T follicular helper cell (primary cell): ENCODE data around the gene HTR7.
"Not testable (repeated sequence)": the region's sequence is repeated elsewhere in the genome, so short reads cannot be mapped to it uniquely, and the experiment has no call there.

Experiments used
- DNase-seq: peaks from one replicate; pipeline ENCODE4 v3.0.0-alpha.2; 2020; ENCODE audit warnings: low read depth
- total RNA-seq, 2 experiments: gene quantifications; one replicate each; lab custom pipeline; 2026; lab: John Stamatoyannopoulos, UW

Gene HTR7
- total RNA-seq: 0.26 to 0.48 reads per million in 2 experiments

GRCh38 chr10:90857635-90858460, at the start of gene HTR7:
Gene HTR7, minus strand, starts transcription at chr10:90858039. Its CDS starts 368 bp downstream, at chr10:90857671.
- peak; percentile 41 for DNase-seq

DNA sequence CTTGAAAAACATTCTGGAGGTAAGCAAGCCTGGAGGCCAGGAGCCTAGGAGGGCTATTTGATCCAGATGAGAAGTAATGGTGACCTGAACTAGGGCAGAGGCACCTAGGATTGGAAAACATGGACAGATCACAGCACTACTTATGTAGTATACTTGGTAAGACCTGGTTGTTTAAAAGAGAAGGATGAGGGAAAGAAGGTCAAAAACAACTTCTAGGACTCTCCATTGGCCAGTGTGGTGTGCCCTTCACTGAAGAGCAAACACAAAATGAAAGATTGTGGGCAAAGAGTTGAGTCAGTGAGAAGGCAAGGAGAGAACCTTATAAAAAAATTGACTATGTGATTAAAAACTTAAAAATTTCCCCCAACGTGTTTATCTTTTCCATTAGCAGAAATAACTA, 48.8 kb upstream of the HTR7 start:
- no peak for DNase-seq

GRCh38 chr10:90905925-90906324, 48.1 kb upstream of the HTR7 start:
- no peak for DNase-seq

DNA sequence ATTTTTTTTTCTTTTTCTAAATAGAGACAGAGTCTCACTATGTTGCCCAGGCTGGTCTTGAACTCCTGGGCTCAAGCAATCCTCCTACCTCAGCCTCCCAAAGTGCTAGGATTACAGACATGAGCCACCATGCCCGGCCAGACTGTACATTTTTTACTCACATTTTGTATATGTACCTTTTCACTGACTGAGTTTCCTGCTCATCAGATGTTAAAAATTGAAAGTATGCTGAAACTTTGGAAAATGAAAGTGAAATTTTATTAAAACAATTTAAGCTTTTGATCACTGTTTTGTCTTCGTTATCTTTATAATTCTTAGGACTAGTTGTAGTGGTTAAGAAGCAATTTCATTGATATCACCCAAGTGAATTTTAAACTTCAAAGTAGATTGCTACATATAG, 39.1 kb upstream of the HTR7 start:
- not testable (repeated sequence) for DNase-seq

- DNase-seq: no peak
These were observed 35.4 kb upstream of the HTR7 start for GRCh38 chr10:90893190-90893589.

GRCh38 chr10:90890347-90890746, 32.5 kb upstream of the HTR7 start:
- no peak for DNase-seq

- no peak for DNase-seq
These were observed 31.8 kb upstream of the HTR7 start for GRCh38 chr10:90889636-90890035.

DNA sequence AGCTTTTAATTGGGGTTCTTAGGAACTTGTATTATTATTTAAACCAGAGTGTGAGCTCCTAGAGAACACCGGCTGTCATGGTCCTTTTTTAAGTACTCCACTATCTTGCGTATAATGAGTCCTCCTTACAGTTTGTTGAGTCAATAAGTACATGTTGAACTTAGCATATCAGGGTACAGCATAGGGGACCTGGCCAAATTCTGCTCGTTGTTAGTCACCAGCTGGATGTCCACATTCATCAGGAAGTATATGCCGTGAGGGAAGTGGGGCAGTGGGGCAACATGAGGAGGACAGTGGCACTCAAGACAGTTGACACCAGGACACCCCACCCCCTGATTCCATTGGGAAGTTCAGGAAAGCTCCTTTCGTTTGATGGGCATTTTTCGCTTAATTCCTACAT, 30.5 kb upstream of the HTR7 start:
- DNase-seq: no peak

DNA sequence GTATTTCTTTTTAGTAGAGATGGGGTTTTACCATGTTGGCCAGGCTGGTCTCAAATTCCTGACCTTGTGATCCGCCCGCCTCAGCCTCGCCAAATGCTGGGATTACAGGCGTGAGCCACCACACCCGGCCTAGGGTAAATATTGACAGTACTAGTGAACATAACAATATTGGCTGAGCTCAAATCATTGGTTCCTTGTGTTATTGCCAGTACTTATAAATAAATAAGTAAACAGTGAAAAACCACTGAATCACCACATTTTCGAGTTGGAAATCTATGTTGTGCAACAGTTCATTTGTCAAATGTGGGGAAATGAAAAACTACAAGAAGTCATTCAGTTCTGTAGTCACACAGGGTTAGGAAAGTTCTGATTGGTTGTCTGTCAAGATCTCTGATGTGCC, 29.7 kb upstream of the HTR7 start:
- DNase-seq: no peak

GRCh38 chr10:90885176-90885575, 27.3 kb upstream of the HTR7 start:
- DNase-seq: no peak

DNA sequence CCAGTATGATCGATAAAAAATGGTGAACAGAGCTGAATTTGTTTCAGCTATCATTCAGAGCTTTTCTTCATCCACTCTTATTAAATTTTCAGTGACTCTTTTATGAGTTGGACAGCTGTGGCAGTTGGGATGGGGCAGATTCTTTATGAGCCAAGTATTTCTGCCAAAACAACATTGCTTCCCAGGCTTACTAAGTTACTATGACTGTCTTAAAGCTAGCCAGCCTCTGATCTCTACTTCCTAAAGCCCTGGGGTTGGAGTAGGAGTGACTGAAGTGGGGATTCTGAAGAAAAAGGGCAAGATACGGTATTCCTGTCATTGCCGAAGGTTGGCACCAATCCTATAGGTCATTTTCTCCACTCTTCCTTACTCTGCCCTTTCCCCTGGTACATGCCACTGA, 26.6 kb upstream of the HTR7 start:
- DNase-seq: no peak

DNA sequence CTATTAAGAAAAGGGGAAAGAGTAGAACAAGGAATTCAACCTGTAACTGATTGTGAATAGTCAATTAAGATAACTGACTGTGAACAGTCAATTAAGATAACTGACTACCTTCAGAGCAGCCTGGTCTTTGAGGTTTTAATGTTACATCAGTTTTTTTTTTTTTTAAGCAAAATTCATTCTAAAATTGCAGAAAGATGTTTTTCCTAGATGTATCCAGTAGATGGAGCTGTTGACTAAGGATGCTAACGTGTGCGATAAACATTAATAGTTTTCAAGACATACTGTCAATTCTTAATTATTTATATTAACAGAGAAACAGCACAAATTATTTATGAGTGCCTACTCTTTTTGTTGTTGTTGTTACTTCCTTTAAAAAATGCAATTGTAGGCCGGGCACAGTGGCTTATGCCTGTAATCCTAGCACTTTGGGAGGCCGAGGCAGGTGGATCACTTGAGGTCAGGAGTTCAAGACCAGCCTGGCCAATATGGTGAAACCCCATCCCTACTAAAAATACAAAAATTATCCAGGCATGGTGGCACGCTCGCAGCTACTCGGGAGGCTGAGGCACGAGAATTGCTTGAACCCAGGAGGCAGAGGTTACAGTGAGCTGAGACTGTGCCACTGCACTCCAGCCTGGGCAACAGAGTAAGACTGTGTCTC, 22.4 kb upstream of the HTR7 start:
- not testable (repeated sequence) for DNase-seq

GRCh38 chr10:90879062-90879461, 21.2 kb upstream of the HTR7 start:
- no peak for DNase-seq

- no peak for DNase-seq
These were observed 14.8 kb upstream of the HTR7 start for GRCh38 chr10:90872648-90873020.

DNA sequence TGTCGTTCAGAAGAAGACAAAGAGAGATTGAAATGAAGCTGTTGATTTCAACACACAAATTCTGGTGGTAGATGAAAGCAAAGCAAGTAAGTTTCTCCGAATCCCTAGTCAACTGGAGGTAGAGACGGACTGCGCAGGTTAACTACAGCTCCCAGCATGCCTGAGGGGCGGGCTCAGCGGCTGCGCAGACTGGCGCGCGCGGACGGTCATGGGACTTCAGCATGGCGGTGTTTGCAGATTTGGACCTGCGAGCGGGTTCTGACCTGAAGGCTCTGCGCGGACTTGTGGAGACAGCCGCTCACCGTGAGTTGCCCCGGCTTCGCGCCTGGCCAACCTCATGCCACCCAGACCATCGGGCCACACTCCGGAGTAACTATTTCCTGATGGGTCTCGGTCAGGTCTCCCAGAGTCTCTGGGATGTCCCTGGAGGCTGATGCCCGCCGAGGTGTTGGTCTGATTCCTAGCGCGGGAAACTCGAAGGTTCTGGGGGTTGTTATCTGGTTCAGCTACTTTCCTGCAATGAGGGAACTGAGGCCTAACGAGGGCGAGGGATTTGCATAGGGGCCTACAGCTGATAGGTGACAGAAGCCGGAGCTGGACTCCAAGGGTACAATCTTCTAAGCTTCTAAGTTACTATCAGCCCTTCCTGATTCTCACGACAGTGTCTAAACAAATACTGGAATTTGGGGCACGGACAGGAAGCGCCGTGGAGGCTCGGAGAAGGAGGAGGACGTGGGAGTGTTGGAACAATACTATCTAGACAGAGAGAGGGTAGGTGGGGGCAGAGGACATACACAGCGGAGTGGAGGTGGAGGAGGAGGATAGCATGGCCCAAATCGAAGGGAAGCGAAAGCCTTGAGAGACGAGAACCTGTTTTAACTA, 14.2 kb upstream of the HTR7 start, which contains the start of gene RPP30:
TSS of gene RPP30 (plus strand) at position 209 of the 882 bp plus-strand sequence. CDS start at position 222, 13 bp downstream.
- DNase-seq: peak; percentile 69

GRCh38 chr10:90871279-90871765, 13.5 kb upstream of the HTR7 start:
- peak; percentile 14 for DNase-seq

DNA sequence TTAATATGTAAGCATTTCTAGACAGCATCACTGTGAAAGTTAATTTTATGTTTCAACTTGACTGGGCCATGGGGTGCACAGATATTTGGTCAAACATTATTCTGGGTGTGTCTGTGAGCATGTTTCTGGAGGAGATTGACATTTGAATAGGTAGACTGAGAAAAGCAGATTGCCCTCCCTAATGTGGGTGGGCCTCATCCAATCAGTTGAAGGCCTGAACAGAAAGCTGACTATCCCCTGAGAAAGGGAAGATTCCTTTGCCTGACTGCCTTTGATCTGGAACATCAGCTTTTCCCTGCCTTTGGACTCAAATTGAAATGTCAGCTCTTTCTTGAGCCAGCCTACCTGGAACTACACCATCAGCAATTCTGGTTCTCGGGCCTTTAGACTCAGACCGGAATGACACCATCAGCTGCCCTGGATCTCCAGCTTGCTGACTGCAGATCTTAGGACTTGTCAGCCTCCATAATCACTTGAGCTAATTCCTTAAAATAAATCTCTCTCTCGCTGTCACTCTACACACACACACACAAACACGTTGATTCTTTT, 8.3 kb upstream of the HTR7 start:
- no peak for DNase-seq

- no peak for DNase-seq
These were observed 7.6 kb upstream of the HTR7 start for GRCh38 chr10:90865401-90865800.

DNA sequence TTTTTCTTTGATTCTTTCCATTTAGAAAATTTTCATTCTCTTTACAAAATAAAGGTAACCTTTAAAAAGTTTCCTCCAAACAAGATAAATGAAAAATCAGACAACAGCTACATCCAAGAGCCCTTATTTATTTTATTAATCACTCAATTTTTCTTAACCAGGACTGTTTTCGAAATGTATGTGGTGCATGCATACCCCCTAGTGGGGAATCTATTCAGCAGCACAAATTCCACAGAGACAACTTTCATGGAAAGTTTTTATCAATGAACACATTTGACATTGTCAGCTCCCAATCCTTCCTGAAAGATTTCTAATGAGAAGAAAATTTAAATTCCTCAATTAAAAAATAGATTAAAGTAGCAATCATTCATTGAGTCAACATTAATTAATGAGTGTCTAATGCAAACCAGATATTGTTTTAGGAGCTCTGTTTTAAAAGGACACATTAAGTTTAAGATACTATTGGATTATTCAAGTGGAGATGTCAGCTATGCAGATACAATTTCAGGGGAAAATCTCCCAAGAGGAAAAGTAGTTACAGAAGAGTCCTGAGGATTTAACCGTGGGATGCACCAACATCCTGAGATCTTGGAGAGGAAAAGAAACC, 5.2 kb upstream of the HTR7 start:
- DNase-seq: no peak

GRCh38 chr10:90860790-90861189, 3.0 kb upstream of the HTR7 start:
- DNase-seq: no peak

GRCh38 chr10:90859321-90859751, 1.5 kb upstream of the HTR7 start:
- no peak for DNase-seq
